T follicular helper cell (primary cell): Measurements from ENCODE around the gene C2orf49.

Experiments
- DNase-seq: peaks from one replicate; pipeline ENCODE4 v3.0.0-alpha.2; 2020; ENCODE audit warnings: low read depth

The C2orf49 gene

GRCh38 chr2:105362862-105363591 lies 25.7 kb downstream of the C2orf49 start:
- no peak for DNase-seq

- DNase-seq: no peak
Measured at GRCh38 chr2:105364436-105365139, 27.2 kb downstream of the C2orf49 start.

DNA sequence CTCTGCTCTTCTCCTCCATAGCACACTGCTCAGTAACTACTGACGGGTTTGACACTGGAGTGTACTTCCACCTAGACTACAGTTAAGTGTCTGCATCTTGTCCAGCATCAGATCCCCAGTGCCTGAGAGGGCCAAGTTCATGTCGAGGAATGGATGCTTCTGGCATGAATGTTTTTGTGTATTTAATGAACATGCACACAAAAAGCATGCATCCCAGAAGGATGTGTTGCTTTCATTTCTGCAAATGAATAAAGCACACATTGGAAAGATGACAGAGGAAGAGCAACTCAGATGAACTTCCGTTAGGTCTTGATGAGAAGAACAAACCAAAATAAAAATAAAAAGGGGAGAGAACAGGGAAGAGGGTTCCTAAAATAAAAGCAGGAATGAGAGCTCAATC lies 27.9 kb downstream of the C2orf49 start:
- no peak for DNase-seq

DNA sequence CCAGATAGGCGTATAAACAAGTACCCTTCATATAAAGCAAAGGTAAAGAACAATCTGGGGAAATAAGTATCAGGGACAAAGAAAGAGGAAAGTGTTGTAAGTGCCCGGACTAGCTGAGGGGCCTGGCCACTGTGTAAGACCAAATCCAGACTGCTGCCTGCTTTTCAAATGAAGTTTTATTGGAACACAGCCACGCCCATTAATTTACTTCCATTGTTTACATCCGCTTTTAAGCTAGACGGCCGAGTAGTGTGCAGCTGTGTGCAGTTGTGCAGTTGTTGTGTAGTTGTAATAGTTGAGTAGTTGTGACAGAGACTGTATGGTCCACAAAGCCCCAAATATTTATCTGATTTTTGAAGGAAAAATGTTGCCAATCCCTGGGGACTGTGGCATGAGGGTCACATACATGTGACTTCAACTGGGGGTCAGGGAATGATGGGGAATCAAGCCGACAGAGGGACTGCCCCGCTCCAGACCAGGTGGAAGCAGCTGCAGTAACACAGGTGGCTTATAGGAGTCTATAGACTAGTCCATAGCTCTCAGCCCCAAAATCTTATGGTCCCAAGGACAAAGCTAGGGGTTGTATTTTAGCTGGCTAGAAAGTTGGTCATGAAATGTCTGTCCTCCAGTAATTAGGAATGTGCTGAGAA lies 31.5 kb downstream of the C2orf49 start:
- no peak for DNase-seq

DNA sequence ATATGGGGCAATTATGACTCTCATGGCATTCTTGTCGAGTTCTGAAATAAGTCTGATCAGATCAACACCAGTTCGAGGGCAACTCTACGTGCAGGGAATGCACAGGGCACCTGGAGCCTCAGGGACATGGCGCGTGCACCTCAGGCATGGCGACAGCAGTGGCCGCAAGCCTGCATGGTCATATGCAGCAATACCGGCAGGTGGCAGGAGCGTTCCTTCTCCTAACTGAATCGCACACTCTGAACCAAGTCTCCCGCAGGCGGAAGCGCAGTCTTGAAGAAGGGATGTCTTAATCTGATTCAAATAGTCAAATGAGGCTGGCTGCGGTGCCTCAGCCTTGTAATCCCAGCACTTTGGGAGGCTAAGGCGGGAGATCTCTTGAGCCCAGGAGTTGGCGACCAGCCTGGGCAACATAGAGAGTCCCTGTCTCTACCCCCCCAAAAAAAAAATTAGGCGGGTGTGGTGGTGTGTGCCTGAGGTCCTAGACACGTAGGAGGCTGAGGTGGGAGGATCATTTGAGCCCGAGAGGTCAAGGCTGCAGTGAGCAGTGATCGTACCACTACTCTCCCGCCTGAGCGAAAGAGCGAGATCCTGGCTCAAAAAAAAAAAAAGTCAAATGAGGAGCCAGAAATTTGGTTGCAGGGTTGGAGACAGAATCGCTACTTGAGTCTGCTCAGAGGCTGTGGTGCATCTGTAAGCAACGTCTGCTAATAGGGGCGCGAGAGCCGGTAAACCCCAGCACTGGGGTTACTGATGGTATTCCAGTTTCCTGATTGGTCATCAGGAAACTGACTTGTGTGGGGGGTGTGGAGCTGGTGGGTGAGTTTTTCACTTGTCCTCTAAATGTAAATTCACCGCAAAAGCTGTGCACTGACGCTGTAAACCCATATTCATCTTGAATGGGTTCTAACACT lies 32.7 kb downstream of the C2orf49 start:
- peak; percentile 77 for DNase-seq

DNA sequence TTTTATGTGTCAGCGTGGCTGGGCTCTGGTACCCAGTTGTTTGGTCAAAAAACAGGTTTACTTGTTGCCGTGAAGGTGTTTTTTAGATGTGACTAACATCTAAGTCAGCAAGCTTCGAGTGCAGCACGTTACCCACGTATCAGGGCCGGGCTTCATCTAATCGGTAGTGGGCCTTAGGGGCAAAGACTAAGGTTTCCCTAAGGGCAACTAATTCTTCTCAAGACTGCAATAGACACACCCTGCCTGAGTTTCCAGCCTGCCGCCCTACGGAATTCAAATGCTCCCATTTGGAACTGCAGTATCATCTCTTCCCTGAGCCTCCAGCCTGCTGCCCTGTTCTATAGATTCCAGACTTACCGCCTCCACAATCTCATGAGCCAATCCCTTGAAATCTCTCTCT lies 33.8 kb downstream of the C2orf49 start:
- no peak for DNase-seq

GRCh38 chr2:105371810-105372209 lies 34.5 kb downstream of the C2orf49 start:
- DNase-seq: no peak

DNA sequence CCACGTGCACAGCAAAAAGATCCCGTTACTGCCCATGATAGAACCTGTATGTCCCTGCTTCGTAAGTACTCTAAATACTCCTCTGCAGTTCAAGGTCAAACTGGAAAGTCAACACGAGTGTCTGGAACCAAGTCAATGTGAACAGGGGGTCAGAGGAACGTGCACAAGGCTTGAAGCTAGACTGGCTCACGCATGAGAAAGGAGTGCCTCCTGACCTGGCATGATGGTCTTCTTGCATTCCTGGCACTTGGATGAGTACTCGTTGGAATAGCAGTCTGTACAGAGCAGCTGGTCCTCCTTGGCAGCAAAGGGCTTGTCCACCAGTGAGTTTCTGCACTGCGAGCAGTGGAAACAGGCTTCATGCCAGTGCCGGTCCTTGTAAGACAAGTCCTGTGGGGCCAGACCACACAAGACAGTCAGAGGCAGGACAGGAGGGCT lies 36.0 kb downstream of the C2orf49 start:
- no peak for DNase-seq

DNA sequence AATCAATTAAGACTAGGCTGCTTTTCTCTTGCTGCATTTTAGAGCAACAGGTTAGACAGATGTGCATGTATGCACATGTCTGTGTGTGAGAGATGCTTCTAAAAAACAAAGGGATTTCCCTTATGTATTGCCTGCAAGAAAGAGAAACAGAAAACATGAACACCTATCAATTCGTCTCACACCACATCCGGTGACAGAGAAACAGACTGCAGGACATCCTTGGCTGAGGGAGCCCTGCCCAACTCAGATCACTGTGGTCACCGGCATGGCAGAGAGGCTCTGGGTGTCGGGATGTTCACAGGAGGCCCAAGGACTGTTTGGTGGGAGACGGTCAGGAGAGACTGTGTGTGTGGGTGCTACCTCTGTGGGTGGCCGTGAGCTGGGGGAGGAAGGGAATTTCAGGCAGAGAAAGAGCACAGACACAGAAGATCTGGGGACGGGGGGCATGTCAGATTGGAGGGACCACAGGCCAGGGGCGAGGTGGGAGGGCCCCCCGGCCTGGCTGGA lies 36.6 kb downstream of the C2orf49 start:
- DNase-seq: no peak

- DNase-seq: no peak
Measured at GRCh38 chr2:105375001-105375561, 37.7 kb downstream of the C2orf49 start.

GRCh38 chr2:105376010-105376409 lies 38.7 kb downstream of the C2orf49 start:
- DNase-seq: no peak

GRCh38 chr2:105376789-105377240 lies 39.5 kb downstream of the C2orf49 start:
- DNase-seq: no peak

DNA sequence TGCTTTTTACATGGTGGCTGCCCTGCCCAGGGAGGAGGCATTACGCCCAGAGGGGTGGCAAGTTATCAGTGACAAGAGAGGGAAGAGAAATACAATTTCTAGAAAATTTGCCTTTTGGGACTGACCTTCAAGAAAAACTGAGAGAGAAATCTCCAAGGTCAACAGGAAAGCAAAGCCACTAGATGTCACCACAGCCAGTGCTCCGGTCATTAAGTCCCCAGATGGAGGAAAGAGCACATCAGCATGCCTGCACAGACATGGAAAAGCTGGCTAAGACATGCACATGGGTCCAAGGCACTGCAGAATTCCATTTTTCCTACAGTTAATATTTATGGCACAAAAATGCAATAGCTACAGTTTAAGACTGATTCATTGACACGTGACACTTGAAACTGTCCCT lies 40.5 kb downstream of the C2orf49 start:
- DNase-seq: no peak

GRCh38 chr2:105378276-105378840 lies 41.0 kb downstream of the C2orf49 start:
- DNase-seq: no peak

DNA sequence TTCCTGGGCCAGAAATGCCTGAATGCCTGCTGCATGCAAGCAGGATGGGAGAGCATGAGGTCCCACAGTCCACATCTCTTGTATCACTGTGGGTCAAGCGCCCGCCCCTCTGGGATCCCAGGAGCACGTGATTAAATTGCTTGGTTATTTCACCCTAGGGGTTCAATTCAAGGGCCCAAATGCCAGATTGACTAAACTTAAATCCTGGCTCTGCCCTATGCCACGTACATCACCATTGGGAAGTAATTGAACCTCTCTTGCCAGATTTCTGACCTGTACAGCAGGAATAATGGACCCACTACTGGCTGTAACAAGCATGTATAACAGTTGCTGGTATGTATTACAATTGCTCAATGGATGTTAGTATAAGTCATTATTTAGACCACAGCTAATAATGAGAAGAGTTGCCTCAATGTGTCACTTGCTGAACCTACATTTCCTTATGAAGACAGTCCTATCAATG lies 41.6 kb downstream of the C2orf49 start:
- no peak for DNase-seq

DNA sequence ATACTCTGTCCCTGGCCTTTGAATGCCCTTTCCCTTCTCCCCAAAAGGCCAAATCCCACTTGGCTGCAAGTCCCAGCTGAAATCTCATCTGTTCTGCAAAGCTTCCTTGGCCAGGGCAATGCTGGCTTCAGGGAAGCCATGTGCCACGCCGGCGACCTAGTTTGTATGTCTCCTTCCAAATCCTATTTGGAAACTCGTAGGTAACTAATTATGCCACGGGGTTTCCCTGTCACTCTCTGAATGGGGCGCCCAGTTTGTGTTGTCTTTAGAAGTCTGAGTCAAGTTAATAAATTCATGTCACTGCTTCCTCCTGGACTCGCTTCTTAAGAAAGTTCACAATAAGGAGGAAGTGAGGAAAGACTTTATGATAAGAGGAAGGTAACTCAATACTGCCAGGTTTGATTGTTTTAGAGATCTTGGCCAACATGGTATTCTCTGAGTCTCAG lies 42.4 kb downstream of the C2orf49 start:
- no peak for DNase-seq

- DNase-seq: no peak
Measured at GRCh38 chr2:105380432-105381100, 43.2 kb downstream of the C2orf49 start.

- no peak for DNase-seq
Measured at GRCh38 chr2:105381101-105381668, 43.8 kb downstream of the C2orf49 start.

DNA sequence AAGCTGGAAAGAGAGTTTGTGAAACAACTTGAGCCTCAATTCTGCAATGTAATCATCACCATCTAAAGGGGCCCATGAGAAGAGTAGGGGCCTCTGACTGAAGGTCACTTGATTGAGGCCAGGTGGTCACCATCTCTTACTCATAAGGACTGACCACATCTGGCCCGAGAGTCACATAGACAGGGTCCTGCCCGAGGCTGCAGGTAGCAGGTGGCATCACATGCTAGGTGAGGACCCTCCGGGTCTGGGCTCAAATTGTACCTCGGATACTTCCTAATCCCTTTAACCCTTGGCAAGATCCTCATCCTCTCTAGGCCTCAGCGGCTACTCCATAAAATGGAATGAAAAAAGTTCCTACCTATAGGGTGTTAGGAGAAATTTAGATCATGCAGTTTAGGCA lies 44.8 kb downstream of the C2orf49 start:
- DNase-seq: no peak
